H1 (cell line): ENCODE data around the gene PTPRF. TPM values are rescaled to one million over a fixed set of nuclear protein-coding genes. Genes with fewer than 3 reads are reported as not detected.

Experiments
- CTCF ChIA-PET: fragments of 300-600 bp; sonication (Branson Sonifier 250); formaldehyde crosslinking; loops from one replicate; lab custom pipeline; 2021; ENCODE audit not compliant: partially characterized antibody; lab: Charles Lee
- POLR2A ChIA-PET: fragments of 300-600 bp; sonication (Branson Sonifier 250); formaldehyde crosslinking; loops from one replicate; lab custom pipeline; 2021; ENCODE audit warnings: inconsistent platforms; ENCODE audit not compliant: partially characterized antibody; lab: Charles Lee
- DNase-seq, 2 experiments: peaks; one replicate each; pipeline versions ENCODE4 v3.0.0 to v3.0.0-alpha.2; 2010 to 2022; ENCODE audit warnings: low spot score in 2 of 2, low read depth in 1 of 2, mixed read lengths in 1 of 2
- FAIRE-seq: peaks from 2 replicates; lab custom pipeline; 2011; peaks lifted over from hg19 to GRCh38; lab: Jason Lieb, UNC
- H2AFZ ChIP-seq: 2 replicates; pipeline ENCODE4 v1.8.1; 2012; ENCODE audit warnings: low read length, inconsistent platforms
- H2AK5ac ChIP-seq: 2 replicates; pipeline ENCODE4 v1.6.1; 2013; ENCODE audit warnings: low read depth, low read length
- H2BK120ac ChIP-seq: replicated peaks from 2 replicates; pipeline ENCODE3; 2013; ENCODE audit warnings: low read depth, low read length, inconsistent platforms
- H2BK12ac ChIP-seq: 2 replicates; pipeline ENCODE4 v1.6.1; 2013; ENCODE audit warnings: low read depth, low read length
- H2BK15ac ChIP-seq: 2 replicates; pipeline ENCODE4 v1.6.1; 2013; ENCODE audit warnings: low read length
- H2BK20ac ChIP-seq: 2 replicates; pipeline ENCODE4 v1.6.1; 2013; ENCODE audit warnings: low read length
- H2BK5ac ChIP-seq: 2 replicates; pipeline ENCODE4 v1.6.1; 2013; ENCODE audit warnings: low read depth, low read length
- H3K14ac ChIP-seq: 2 replicates; pipeline ENCODE4 v1.6.1; 2013; ENCODE audit warnings: inconsistent platforms; ENCODE audit not compliant: insufficient read length
- H3K18ac ChIP-seq: 2 replicates; pipeline ENCODE4 v1.6.1; 2013; ENCODE audit warnings: low read length; ENCODE audit errors: extremely low read depth
- H3K23ac ChIP-seq: 2 replicates; pipeline ENCODE4 v1.6.1; 2013; ENCODE audit warnings: inconsistent platforms; ENCODE audit not compliant: insufficient read length
- H3K23me2 ChIP-seq: 2 replicates; pipeline ENCODE4 v1.6.1; 2013; ENCODE audit warnings: low read depth, low read length
- H3K27ac ChIP-seq: 2 replicates; pipeline ENCODE4 v1.6.1; 2011; ENCODE audit warnings: low read depth, low read length, inconsistent platforms
- H3K27me3 ChIP-seq, 4 experiments: replicated peaks in 1 of 4; 1 replicate in 1 of 4; 2 replicates in 3 of 4; pipeline versions ENCODE4 v1.6.1 to v1.8.1; 2011 to 2013; ENCODE audit warnings: low read length in 3 of 4, mild to moderate bottlenecking in 3 of 4, inconsistent platforms in 2 of 4, mixed read lengths in 2 of 4, moderate library complexity in 1 of 4; ENCODE audit not compliant: control insufficient read depth in 3 of 4, insufficient read depth in 3 of 4; ENCODE audit errors: extremely low read depth in 1 of 4
- H3K36me3 ChIP-seq, 4 experiments: 2 replicates each; pipeline versions ENCODE4 v1.6.1 to v1.8.1; 2011 to 2013; ENCODE audit warnings: mild to moderate bottlenecking in 4 of 4, low read length in 3 of 4, moderate library complexity in 2 of 4, control low read depth in 1 of 4, inconsistent platforms in 1 of 4; ENCODE audit not compliant: insufficient read depth in 4 of 4, control insufficient read depth in 2 of 4
- H3K4ac ChIP-seq: replicated peaks from 2 replicates; pipeline ENCODE3; 2013; ENCODE audit warnings: low read length, low read depth, mixed read lengths, inconsistent platforms; ENCODE audit not compliant: insufficient read length
- H3K4me1 ChIP-seq, 4 experiments: replicated peaks in 1 of 4; 1 replicate in 1 of 4; 2 replicates in 3 of 4; pipeline versions ENCODE4 v1.6.1 to v1.8.1; 2011 to 2013; ENCODE audit warnings: low read length in 3 of 4, inconsistent platforms in 2 of 4, mixed read lengths in 1 of 4; ENCODE audit not compliant: insufficient read depth in 4 of 4, control insufficient read depth in 3 of 4
- H3K4me2 ChIP-seq, 2 experiments: 2 replicates each; pipeline versions ENCODE4 v1.6.1 to v1.8.1; 2011 to 2013; ENCODE audit warnings: low read depth in 2 of 2, low read length in 2 of 2, control low read depth in 1 of 2, inconsistent platforms in 1 of 2, mild to moderate bottlenecking in 1 of 2; ENCODE audit not compliant: insufficient read depth in 1 of 2
- H3K4me3 ChIP-seq, 4 experiments: fragments of 200-600, 300-600 bp in 1 of 4; sonication (generic), shearing (Covaris generic), sonication (Bioruptor Twin) in 1 of 4; 2 replicates each; pipeline versions ENCODE4 v1.5.1 to v1.8.1; 2011 to 2016; ENCODE audit warnings: low read length in 4 of 4, low read depth in 3 of 4, control low read depth in 2 of 4, inconsistent platforms in 2 of 4, mild to moderate bottlenecking in 2 of 4, mixed read lengths in 1 of 4, moderate library complexity in 1 of 4; ENCODE audit not compliant: insufficient read depth in 2 of 4; ENCODE audit errors: extremely low read depth in 1 of 4
- H3K56ac ChIP-seq: replicated peaks from 2 replicates; pipeline ENCODE3; 2013; ENCODE audit warnings: low read depth, mild to moderate bottlenecking, mixed read lengths, low read length, inconsistent platforms; ENCODE audit not compliant: insufficient read length
- H3K79me1 ChIP-seq: 2 replicates; pipeline ENCODE4 v1.6.1; 2013; ENCODE audit warnings: low read depth, low read length, control low read depth
- H3K79me2 ChIP-seq, 2 experiments: 2 replicates each; pipeline versions ENCODE4 v1.6.1 to v1.8.1; 2012 to 2013; ENCODE audit warnings: low read length in 2 of 2, mild to moderate bottlenecking in 2 of 2, inconsistent platforms in 1 of 2; ENCODE audit not compliant: insufficient read depth in 2 of 2, control insufficient read depth in 1 of 2
- H3K9ac ChIP-seq, 4 experiments: replicated peaks in 1 of 4; 1 replicate in 1 of 4; 2 replicates in 3 of 4; pipeline versions ENCODE4 v1.6.1 to v1.8.1; 2011 to 2013; ENCODE audit warnings: low read depth in 3 of 4, low read length in 3 of 4, control low read depth in 2 of 4, mild to moderate bottlenecking in 2 of 4, moderate library complexity in 2 of 4, inconsistent platforms in 1 of 4; ENCODE audit errors: extremely low read depth in 1 of 4
- H3K9me3 ChIP-seq, 2 experiments: 2 replicates each; pipeline versions ENCODE4 v1.6.1 to v1.8.1; 2012 to 2013; ENCODE audit warnings: mild to moderate bottlenecking in 2 of 2, moderate library complexity in 2 of 2, control low read depth in 1 of 2, inconsistent platforms in 1 of 2, low read depth in 1 of 2, low read length in 1 of 2, mixed read lengths in 1 of 2; ENCODE audit not compliant: insufficient read depth in 2 of 2
- H4K20me1 ChIP-seq, 2 experiments: replicated peaks in 1 of 2; 2 replicates each; pipeline versions ENCODE3 to v1.8.1; 2011 to 2013; ENCODE audit warnings: inconsistent platforms in 2 of 2, low read length in 2 of 2, mild to moderate bottlenecking in 1 of 2; ENCODE audit not compliant: insufficient read depth in 2 of 2, control insufficient read depth in 1 of 2
- H4K5ac ChIP-seq: 2 replicates; pipeline ENCODE4 v1.6.1; 2013; ENCODE audit warnings: low read length, low read depth, mixed read lengths, inconsistent platforms; ENCODE audit not compliant: insufficient read length
- H4K8ac ChIP-seq: 2 replicates; pipeline ENCODE4 v1.8.0; 2013; ENCODE audit warnings: mild to moderate bottlenecking, moderate library complexity, low read length, inconsistent platforms; ENCODE audit not compliant: insufficient read depth; ENCODE audit errors: extremely low read depth
- H4K91ac ChIP-seq: replicated peaks from 2 replicates; pipeline ENCODE3; 2013; ENCODE audit warnings: low read length, mixed read lengths, inconsistent platforms; ENCODE audit not compliant: insufficient read length
- BACH1 ChIP-seq: IDR thresholded peaks from 2 replicates; pipeline ENCODE4 v1.6.1; 2012; ENCODE audit warnings: low read length, improper control_type of control experiment
- CEBPB ChIP-seq: IDR thresholded peaks from 2 replicates; pipeline ENCODE4 v1.6.1; 2012; ENCODE audit warnings: low read depth, low read length
- GTF2F1 ChIP-seq: IDR thresholded peaks from 2 replicates; pipeline ENCODE4 v1.6.1; 2012; ENCODE audit warnings: low read depth, low read length, improper control_type of control experiment, borderline replicate concordance
- HDAC6 ChIP-seq: IDR thresholded peaks from one replicate; pipeline ENCODE4 v1.7.1; 2012; ENCODE audit warnings: low read depth, mild to moderate bottlenecking, inconsistent platforms, low read length, moderate library complexity
- JUN ChIP-seq: IDR thresholded peaks from 2 replicates; pipeline ENCODE4 v1.6.1; 2011; ENCODE audit warnings: low read depth, mild to moderate bottlenecking, improper control_type of control experiment, low read length
- KDM5A ChIP-seq: fragments of 200-600 bp; IDR thresholded peaks from 2 replicates; pipeline ENCODE4 v1.7.1; 2012; ENCODE audit warnings: mild to moderate bottlenecking, low read length, inconsistent platforms, mixed read lengths
- RFX5 ChIP-seq: IDR thresholded peaks from 2 replicates; pipeline ENCODE4 v1.6.1; 2011; ENCODE audit warnings: low read depth, low read length, improper control_type of control experiment, borderline replicate concordance
- SP2 ChIP-seq: IDR thresholded peaks from 2 replicates; pipeline ENCODE4 v1.6.1; 2012; ENCODE audit warnings: mild to moderate bottlenecking, low read length, inconsistent platforms
- WGBS, 2 experiments: shearing (Covaris generic) in 1 of 2; methylation state at CpG; one replicate each; pipeline versions ENCODE4 v1.1.6 to v1.1.7; 2013 to 2015; ENCODE audit warnings: low lambda C conversion rate in 2 of 2, mixed read lengths in 2 of 2, inconsistent platforms in 1 of 2, low coverage in 1 of 2, missing lambda C conversion rate in 1 of 2; ENCODE audit not compliant: insufficient replicate concordance in 2 of 2, insufficient coverage in 1 of 2, insufficient read length in 1 of 2; ENCODE audit errors: extremely low coverage in 1 of 2, missing lambda C conversion rate in 1 of 2; 5-methylcytosine and 5-hydroxymethylcytosine counted together
- polyA plus RNA-seq, 7 experiments: library from polyadenylated mRNA; depleted of rRNA in 3 of 7; stranded (reverse) in 5 of 7; unstranded in 2 of 7; fragments of >200 nt in 5 of 7; fragments of 200-250 nt in 2 of 7; gene quantifications; 1 replicate in 5 of 7; 2 replicates in 1 of 7; 4 replicates in 1 of 7; pipeline versions ENCODE4 v1.2.1 to v1.2.3, GENCODE V29; 2011 to 2013; ENCODE audit warnings: missing spikeins in 2 of 7, mixed read lengths in 2 of 7
- total RNA-seq: library from RNA; stranded (reverse); fragmentation: NEBNext Ultra II Directional; extraction: Animal tissue kit (Norgen Biotek cat#: 25700); gene quantifications from 2 replicates; pipeline ENCODE4 v1.2.1, GENCODE V29; 2021
- TF ChIP-seq, protein P1 (sequence below): IDR thresholded peaks from 2 replicates; pipeline ENCODE4 v1.6.1; 2012; ENCODE audit warnings: low read length, inconsistent platforms

Gene PTPRF
- total and polyA plus RNA-seq, 2 of the 8 experiments (the other 6 are each of a cell fraction or from before 2014, with no cell fraction given): 136 to 231 TPM

DNA sequence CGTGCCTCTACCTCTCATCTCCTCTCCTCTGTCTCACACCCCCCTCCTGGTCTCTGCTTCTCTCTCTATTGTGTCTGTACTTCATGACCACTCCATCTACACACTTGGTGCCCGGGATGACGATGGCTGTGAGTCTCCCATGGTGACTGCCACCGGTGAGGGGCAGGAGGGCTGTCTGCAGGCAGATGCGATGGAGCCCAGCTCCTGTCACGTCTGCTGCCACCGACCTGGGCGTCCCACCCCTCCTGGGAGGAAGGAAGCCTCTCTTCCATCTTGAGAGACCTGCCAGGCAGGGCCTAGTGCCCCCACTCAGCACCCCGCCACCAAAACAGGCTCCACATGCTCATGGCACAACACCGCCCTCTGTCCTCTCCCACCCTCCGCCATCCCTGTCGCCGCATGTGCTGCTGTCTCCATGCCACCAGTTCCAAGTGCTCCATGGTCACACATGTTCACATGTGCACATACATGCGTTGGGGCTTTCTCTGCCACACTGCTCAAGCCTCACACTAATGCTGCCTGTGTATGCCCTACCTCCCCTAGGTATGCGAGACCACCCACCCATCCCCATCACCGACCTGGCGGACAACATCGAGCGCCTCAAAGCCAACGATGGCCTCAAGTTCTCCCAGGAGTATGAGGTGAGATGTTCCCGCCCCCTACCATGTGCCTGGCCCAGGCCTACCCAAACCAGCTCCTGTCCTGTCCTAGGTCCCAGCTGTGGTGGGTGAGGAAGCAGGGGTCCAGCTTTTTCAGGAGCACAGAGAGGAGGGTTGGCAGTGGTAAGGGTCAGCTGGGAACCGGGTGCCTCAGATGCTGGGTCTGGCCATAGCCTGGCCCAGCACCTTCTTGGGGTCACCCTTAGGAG lies 82.6 kb downstream of the PTPRF start:
- Histone ChIP-seq H3K36me3 (peaks cover 18 to 49% (median 42%) of the 10 kb centered on the region in 4 experiments), H4K91ac (no peak overlapping the region), H3K27me3 (no peaks in the 10 kb centered on the region), H3K9me3 (no peaks in the 10 kb centered on the region), H2BK12ac (no peak overlapping the region), H2BK120ac (no peak overlapping the region), H4K20me1 (peaks cover 0 to 3% of the 10 kb centered on the region in 2 experiments), H3K79me2 (no peaks in the 10 kb centered on the region), H3K27ac (no peak overlapping the region), H3K14ac (no peak overlapping the region), H2AK5ac (no peak overlapping the region), H3K9ac (no peak overlapping the region), H3K18ac (no peak overlapping the region), H3K56ac (no peak overlapping the region), H3K4me2 (no peak overlapping the region), H2BK20ac (no peak overlapping the region), H4K8ac (no peak overlapping the region), H3K4ac (no peak overlapping the region), H2BK5ac (no peak overlapping the region), H3K79me1 (no peaks in the 10 kb centered on the region), H4K5ac (no peak overlapping the region), H3K23me2 (no peaks in the 10 kb centered on the region), H2BK15ac (no peak overlapping the region), H3K4me1 (no peaks in the 10 kb centered on the region), H3K23ac (no peak overlapping the region), H3K4me3 (no peak overlapping the region), H2AFZ (no peak overlapping the region)
- DNase-seq (no peak), FAIRE-seq (no peak)
- POLR2A ChIA-PET: interaction anchor here (1.3 kb wide), 1 partner anchor 173 kb away, joined by 3 read pairs; no protein-coding TSS in a partner anchor
- 94% methylated on average over 22 of the region's 22 CpGs; no CpG with 5 or more reads in 1 of the 2 experiments for WGBS, 2 experiments
- TF ChIP-seq, protein P1, sequence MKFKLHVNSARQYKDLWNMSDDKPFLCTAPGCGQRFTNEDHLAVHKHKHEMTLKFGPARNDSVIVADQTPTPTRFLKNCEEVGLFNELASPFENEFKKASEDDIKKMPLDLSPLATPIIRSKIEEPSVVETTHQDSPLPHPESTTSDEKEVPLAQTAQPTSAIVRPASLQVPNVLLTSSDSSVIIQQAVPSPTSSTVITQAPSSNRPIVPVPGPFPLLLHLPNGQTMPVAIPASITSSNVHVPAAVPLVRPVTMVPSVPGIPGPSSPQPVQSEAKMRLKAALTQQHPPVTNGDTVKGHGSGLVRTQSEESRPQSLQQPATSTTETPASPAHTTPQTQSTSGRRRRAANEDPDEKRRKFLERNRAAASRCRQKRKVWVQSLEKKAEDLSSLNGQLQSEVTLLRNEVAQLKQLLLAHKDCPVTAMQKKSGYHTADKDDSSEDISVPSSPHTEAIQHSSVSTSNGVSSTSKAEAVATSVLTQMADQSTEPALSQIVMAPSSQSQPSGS: no peak
- TF ChIP-seq GTF2F1 (no peak), CEBPB (no peak), RFX5 (no peak), BACH1 (no peak), JUN (no peak), KDM5A (no peak), SP2 (no peak), HDAC6 (no peak)
- CTCF ChIA-PET: interaction anchor here (0.6 to 1.1 kb wide), 2 partner anchors 32 to 40 kb away, joined by 3 read pairs; no protein-coding TSS in a partner anchor
